ENCODE data around the gene SNRPA1.

The SNRPA1 gene

DNA sequence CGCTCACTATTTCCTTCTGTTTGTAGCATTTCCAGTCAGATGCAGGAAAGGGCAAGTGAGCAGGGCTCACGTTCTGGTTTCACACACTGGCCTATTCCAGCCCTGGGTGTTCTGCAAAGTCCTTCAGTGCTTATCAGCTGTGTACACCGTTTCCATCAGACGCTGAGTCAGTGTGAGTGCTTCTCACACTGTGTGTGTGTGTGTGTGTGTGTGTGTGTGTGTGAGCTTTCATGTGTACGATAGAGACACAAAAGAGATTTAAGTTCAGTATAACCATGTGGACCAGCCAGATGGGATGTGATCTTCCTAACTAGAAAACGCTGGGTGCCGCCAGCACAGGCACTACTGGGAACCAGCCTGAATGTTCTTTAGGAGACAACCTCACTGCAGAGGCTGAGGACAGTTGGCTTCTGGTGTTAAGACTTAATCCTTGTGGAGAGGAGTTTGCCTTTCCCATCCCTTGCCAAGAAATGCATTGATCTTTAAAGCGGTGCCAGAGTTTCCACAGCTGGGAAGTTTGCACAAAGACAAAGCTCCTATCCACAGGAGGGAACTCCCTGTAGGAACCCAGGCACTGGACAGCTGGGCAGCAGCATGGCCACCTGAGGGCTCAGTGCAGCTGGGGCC is 39.3 kb downstream of the SNRPA1 start:
- TF ChIP-seq, protein P1, sequence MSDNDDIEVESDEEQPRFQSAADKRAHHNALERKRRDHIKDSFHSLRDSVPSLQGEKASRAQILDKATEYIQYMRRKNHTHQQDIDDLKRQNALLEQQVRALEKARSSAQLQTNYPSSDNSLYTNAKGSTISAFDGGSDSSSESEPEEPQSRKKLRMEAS (IDR thresholded peaks at IDR 0.05; ENCODE audit: low read depth, low read length) = no peak
- TF ChIP-seq POLR2A (IDR thresholded peaks at IDR 0.05; ENCODE audit: extremely low read depth, insufficient read length) = no peak
- TF ChIP-seq, protein P2, sequence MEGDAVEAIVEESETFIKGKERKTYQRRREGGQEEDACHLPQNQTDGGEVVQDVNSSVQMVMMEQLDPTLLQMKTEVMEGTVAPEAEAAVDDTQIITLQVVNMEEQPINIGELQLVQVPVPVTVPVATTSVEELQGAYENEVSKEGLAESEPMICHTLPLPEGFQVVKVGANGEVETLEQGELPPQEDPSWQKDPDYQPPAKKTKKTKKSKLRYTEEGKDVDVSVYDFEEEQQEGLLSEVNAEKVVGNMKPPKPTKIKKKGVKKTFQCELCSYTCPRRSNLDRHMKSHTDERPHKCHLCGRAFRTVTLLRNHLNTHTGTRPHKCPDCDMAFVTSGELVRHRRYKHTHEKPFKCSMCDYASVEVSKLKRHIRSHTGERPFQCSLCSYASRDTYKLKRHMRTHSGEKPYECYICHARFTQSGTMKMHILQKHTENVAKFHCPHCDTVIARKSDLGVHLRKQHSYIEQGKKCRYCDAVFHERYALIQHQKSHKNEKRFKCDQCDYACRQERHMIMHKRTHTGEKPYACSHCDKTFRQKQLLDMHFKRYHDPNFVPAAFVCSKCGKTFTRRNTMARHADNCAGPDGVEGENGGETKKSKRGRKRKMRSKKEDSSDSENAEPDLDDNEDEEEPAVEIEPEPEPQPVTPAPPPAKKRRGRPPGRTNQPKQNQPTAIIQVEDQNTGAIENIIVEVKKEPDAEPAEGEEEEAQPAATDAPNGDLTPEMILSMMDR (IDR thresholded peaks at IDR 0.05; ENCODE audit: low read depth, low read length) = no peak
- no peak for TF ChIP-seq MYC (IDR thresholded peaks at IDR 0.05; ENCODE audit: low read depth, low read length)
- DNase-seq (ENCODE audit: low read depth) = no peak
- H3K4me3 ChIP-seq (ENCODE audit: low read depth, low read length) = no peak overlapping the region

DNA sequence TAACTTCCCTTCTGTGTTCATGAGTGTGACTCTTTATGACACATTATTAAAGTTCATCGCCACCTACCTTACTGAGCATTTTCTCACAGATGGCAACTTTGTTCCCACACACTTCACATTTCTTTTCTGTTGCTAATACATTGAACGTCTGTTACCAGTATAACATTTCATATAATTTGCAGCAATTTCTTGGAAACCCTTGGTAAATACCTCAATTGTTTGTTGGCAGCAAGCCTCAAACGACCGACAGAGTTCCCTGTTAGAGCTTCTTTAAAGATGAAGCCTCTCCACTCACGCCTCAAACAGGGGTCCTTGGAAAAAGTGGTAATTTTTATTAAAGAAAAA is 40.0 kb downstream of the SNRPA1 start:
- no peak overlapping the region for H3K4me3 ChIP-seq (ENCODE audit: low read depth, low read length)
- TF ChIP-seq, protein P2 (IDR thresholded peaks at IDR 0.05; ENCODE audit: low read depth, low read length) = no peak
- TF ChIP-seq MYC (IDR thresholded peaks at IDR 0.05; ENCODE audit: low read depth, low read length) = no peak
- TF ChIP-seq, protein P1 (IDR thresholded peaks at IDR 0.05; ENCODE audit: low read depth, low read length) = no peak
- no peak for TF ChIP-seq POLR2A (IDR thresholded peaks at IDR 0.05; ENCODE audit: extremely low read depth, insufficient read length)
- no peak for DNase-seq (ENCODE audit: low read depth)

DNA sequence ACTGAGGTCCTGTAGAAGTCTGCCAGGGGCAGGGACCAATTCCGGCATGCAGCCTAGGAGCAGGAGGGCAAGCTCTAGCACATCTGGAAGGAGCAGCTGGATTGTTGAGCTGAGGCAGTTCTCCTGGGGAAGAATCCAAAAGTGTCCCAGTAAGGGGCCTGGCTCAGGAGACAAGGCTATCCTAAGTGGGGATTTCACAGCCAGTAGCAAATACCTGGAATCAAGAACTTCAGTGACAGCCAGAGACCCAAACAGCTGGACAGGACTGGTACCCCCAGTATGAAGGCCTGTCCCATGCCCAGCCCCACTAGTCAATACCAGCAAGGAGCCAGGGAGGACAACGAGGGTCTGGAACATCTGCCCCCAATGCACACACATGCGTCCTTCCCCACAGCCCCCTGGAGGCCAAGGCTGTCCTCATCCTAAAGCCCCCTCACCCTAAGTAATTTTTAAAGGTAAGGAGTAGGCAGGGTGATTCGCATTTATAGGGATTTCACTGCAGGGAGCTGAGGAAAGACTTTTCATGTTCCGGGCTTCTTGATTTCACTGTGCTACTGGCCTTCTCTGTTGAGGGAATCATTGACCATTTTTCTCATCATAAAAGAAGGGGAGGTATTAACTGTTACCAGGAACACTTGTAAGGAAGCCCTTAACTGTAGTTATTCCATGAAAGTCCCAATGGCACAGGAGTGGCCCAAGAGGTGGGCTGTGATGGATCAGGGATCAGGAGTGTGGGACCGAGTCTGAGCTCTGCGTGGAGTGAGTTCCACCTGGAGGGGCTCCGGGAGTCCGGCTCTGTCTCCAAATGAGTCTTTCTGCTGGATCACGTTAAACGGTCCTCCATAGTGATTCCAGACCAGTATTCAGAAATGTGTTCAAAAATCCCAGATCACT is 40.6 kb downstream of the SNRPA1 start:
- TF ChIP-seq, protein P2 (IDR thresholded peaks at IDR 0.05; ENCODE audit: low read depth, low read length) = no peak
- TF ChIP-seq, protein P1 (IDR thresholded peaks at IDR 0.05; ENCODE audit: low read depth, low read length) = no peak
- TF ChIP-seq POLR2A (IDR thresholded peaks at IDR 0.05; ENCODE audit: extremely low read depth, insufficient read length) (no peak), MYC (IDR thresholded peaks at IDR 0.05; ENCODE audit: low read depth, low read length) (no peak)
- H3K4me3 ChIP-seq (ENCODE audit: low read depth, low read length) = no peak overlapping the region

DNA sequence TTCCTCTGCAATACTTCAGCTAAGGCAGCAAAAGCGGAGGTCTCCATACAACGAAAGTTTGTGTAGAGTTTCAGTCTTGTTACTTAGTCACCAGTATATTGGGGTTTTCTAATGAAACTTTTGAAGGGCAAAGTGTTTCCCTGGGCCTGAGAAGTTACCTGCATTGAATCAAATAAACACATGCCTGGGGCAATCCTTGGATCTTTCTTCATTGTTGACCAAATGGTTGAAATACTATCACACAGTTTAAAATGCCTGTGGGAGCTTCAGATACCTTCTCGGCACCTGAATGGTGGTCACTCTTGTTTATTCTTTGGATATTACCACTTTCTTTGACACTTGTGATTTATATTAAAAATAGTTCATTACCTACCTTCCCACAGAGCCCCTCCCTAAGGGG is 42.2 kb downstream of the SNRPA1 start:
- H3K4me3 ChIP-seq (ENCODE audit: low read depth, low read length) = peak overlapping the region; percentile 83
- TF ChIP-seq MYC (IDR thresholded peaks at IDR 0.05; ENCODE audit: low read depth, low read length) = no peak
- no peak for TF ChIP-seq POLR2A (IDR thresholded peaks at IDR 0.05; ENCODE audit: extremely low read depth, insufficient read length)
- TF ChIP-seq, protein P1 (IDR thresholded peaks at IDR 0.05; ENCODE audit: low read depth, low read length) = no peak
- TF ChIP-seq, protein P2 (IDR thresholded peaks at IDR 0.05; ENCODE audit: low read depth, low read length) = no peak
- no peak for DNase-seq (ENCODE audit: low read depth)

More for the DNA sequence above, 40.6 kb downstream of the SNRPA1 start:
- DNase-seq (ENCODE audit: low read depth) = no peak

DNA sequence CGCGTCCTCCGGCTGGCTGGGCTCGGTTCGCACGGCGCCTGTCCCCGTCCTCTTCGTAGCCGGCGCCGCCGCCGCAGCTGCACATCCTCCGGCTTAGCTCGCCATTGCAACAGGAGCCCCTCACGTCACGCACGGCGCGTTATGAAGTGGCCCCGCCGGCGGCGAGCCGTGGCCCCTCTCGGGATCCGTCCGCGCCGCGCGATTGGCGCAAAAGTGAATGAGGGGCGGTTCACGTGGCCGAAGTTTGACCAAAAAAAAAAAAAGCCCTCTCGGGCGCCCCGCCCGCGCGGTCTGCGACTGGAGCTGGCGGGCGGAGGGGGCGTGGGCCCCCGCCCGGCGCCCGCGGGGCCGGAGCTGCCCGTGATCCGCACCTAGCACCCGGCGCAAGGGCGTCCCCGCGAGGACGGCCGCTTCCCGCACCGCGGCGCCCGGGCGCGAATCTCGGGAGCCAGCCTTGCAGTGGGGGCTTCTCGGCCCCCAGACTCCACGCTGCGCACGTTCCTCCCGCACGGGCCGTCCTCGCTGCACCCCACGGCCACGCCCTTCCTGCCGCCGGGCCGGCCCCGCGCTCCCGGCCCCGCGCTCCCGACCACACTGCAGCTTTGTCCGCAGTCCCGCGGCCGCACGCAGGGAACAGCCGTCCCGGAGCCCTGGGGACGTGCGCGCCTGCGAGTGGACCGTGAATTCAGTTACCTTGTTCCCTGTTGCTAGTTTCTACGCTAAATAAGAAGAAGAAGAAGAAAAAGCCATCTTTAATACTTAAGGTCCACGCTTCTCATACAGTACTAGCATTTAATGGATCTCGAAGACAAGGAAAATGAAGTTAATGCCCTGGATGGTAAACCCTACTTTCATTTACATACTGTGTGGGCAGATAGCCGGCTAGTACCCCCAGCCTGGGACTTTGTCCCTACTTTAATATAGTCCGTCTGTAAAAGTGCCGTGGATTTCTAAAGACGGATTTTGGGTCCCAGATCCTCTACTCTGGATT is 42.9 kb downstream of the SNRPA1 start, which contains the start of gene CHSY1:
TSS of gene CHSY1 (minus strand) at position 219 of the 991 bp plus-strand sequence. CDS start 592 bp downstream, outside the sequence.
- TF ChIP-seq, protein P1 (IDR thresholded peaks at IDR 0.05; ENCODE audit: low read depth, low read length) = peak; percentile 84
- TF ChIP-seq MYC (IDR thresholded peaks at IDR 0.05; ENCODE audit: low read depth, low read length) (peak; percentile 63), POLR2A (IDR thresholded peaks at IDR 0.05; ENCODE audit: extremely low read depth, insufficient read length) (peak; percentile 87)
- TF ChIP-seq, protein P2 (IDR thresholded peaks at IDR 0.05; ENCODE audit: low read depth, low read length) = no peak
- H3K4me3 ChIP-seq (ENCODE audit: low read depth, low read length) = peak within 1 kb of the TSS; percentile 83
- peak; percentile 96 for DNase-seq (ENCODE audit: low read depth)
